Sigmoid colon (tissue), 7 donors: ENCODE measurements around the gene YIPF6. TPM values are rescaled to one million over a fixed set of nuclear protein-coding genes. Genes with fewer than 3 reads are reported as not detected.
"Not testable (repeated sequence)": the region's sequence is repeated elsewhere in the genome, so short reads cannot be mapped to it uniquely, and the experiment has no call there.

Experiments
- DNase-seq: peaks from one replicate; pipeline ENCODE4 v3.0.0-alpha.2; 2019
- H3K27ac ChIP-seq, 4 donors: fragments of 200-600 bp; sonication (generic); one replicate each; pipeline ENCODE4 v1.5.1; 2016 to 2019; ENCODE audit warnings: mild to moderate bottlenecking in 1 of 4
- H3K27me3 ChIP-seq, 3 donors: fragments of 200-600 bp; sonication (generic); one replicate each; pipeline ENCODE4 v1.5.1; 2019; ENCODE audit warnings: mild to moderate bottlenecking in 1 of 3
- H3K36me3 ChIP-seq, 4 donors: fragments of 200-600 bp; sonication (generic); one replicate each; pipeline ENCODE4 v1.5.1; 2016 to 2019
- H3K4me1 ChIP-seq, 4 donors: fragments of 200-600 bp; sonication (generic); one replicate each; pipeline ENCODE4 v1.5.1; 2017 to 2019
- H3K4me3 ChIP-seq, 4 donors: fragments of 200-600 bp; sonication (generic); one replicate each; pipeline ENCODE4 v1.5.1; 2017 to 2019; ENCODE audit warnings: mild to moderate bottlenecking in 2 of 4, moderate library complexity in 1 of 4
- H3K9me3 ChIP-seq, 4 donors: fragments of 200-600 bp in 3 of 4; sonication (generic) in 3 of 4; one replicate each; pipeline versions ENCODE4 v1.5.1 to v1.6.1; 2013 to 2019
- CTCF ChIP-seq, 4 experiments: fragments of 450-650 bp in 3 of 4; fragments of 200-600 bp in 1 of 4; IDR thresholded peaks; one replicate each; pipeline ENCODE4 v1.5.1; 2016 to 2019; ENCODE audit warnings: antibody characterized with exemption in 4 of 4, mild to moderate bottlenecking in 3 of 4, moderate library complexity in 2 of 4
- EP300 ChIP-seq, 4 donors: sonication (generic); formaldehyde crosslinking; IDR thresholded peaks; one replicate each; pipeline ENCODE4 v1.6.1; 2017; ENCODE audit warnings: antibody characterized with exemption in 4 of 4
- POLR2A ChIP-seq, 2 donors: fragments of 450-650 bp; IDR thresholded peaks; one replicate each; pipeline ENCODE4 v1.6.1; 2016; ENCODE audit warnings: antibody characterized with exemption in 2 of 2, mild to moderate bottlenecking in 2 of 2, moderate library complexity in 2 of 2
- POLR2AphosphoS5 ChIP-seq, 4 donors: sonication (generic); formaldehyde crosslinking; IDR thresholded peaks; one replicate each; pipeline ENCODE4 v1.6.1; 2017; ENCODE audit warnings: antibody characterized with exemption in 4 of 4
- WGBS, 2 donors: extraction: QIAGEN DNeasy Blood & Tissue Kit; methylation state at CpG; one replicate each; pipeline ENCODE4 v1.1.7; 2013; 5-methylcytosine and 5-hydroxymethylcytosine counted together
- intact Hi-C: fragments of 100-400 bp; cut with DNase I; formaldehyde crosslinking; loops from one replicate; pipeline ENCODE4 v1.15.1; 2023
- polyA plus RNA-seq, 3 donors: library from polyadenylated mRNA; stranded (reverse); fragments of 200-250 nt; gene quantifications; one replicate each; pipeline ENCODE4 v1.2.3, GENCODE V29; 2013
- total RNA-seq, 4 donors: library from RNA; depleted of rRNA; stranded (reverse); fragments of >200 nt; gene quantifications; one replicate each; pipeline ENCODE4 v1.1.0, GENCODE V29; 2016
- donor health status: healthy with polysubstance abuse.
- donor health status: Bipolar disorder and iron deficiency.
- donor health status: healthy.

The YIPF6 gene
- total and polyA plus RNA-seq, 7 donors: 7.2 to 36.1 (median 21.9) TPM

DNA sequence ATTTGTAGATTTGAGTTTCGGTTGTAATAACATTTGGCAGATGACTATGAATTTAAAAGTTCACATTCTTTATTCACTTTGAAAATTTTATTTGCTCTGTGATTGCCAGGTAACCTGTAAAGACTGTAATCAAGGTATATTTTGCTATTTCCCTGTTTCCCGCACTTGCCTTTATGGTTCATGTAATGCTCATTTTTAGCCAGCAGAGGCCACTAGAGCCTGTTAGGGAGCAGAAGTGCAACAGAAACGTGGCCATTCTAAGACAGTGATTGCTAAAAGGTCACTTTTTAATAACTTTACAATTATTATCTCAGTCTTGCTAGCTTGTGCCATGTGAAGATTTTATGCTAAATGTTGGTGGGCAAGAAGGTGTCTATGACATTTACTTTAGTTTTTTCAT, 12.4 kb downstream of the YIPF6 start:
- Histone ChIP-seq H3K36me3 (peaks cover 0 to 43% (median 4%) of the 10 kb centered on the region in 4 donors), H3K27me3 (no peaks in the 10 kb centered on the region), H3K4me3 (no peak overlapping the region), H3K27ac (no peak overlapping the region), H3K9me3 (no peaks in the 10 kb centered on the region), H3K4me1 (no peaks in the 10 kb centered on the region)
- no peak for DNase-seq
- no peak for TF ChIP-seq POLR2A (IDR thresholded peaks at IDR 0.05)
- no peak for TF ChIP-seq EP300 (IDR thresholded peaks at IDR 0.05)
- peak; percentile 32 to 57 (median 48) for TF ChIP-seq CTCF (IDR thresholded peaks at IDR 0.05)
- no peak for TF ChIP-seq POLR2AphosphoS5 (IDR thresholded peaks at IDR 0.05)
- WGBS, 2 donors: 16 to 33% methylated on average over 3 of the region's 3 CpGs
- intact Hi-C loops: loop anchor here (5.0 to 10.0 kb wide), 2 partner anchors 294 to 876 kb away; no protein-coding TSS in a partner anchor

- DNase-seq, intact Hi-C loops, H3K4me1 ChIP-seq, H3K4me3 ChIP-seq, H3K27me3 ChIP-seq, H3K27ac ChIP-seq, H3K9me3 ChIP-seq: not testable (repeated sequence)
- H3K36me3 ChIP-seq: peaks cover 0 to 61% (median 0%) of the 10 kb centered on the region in 4 donors
- 98 to 100% methylated on average over 2 of the region's 2 CpGs for WGBS, 2 donors
Measured at GRCh38 chrX:68524680-68525079, 25.8 kb downstream of the YIPF6 start.

DNA sequence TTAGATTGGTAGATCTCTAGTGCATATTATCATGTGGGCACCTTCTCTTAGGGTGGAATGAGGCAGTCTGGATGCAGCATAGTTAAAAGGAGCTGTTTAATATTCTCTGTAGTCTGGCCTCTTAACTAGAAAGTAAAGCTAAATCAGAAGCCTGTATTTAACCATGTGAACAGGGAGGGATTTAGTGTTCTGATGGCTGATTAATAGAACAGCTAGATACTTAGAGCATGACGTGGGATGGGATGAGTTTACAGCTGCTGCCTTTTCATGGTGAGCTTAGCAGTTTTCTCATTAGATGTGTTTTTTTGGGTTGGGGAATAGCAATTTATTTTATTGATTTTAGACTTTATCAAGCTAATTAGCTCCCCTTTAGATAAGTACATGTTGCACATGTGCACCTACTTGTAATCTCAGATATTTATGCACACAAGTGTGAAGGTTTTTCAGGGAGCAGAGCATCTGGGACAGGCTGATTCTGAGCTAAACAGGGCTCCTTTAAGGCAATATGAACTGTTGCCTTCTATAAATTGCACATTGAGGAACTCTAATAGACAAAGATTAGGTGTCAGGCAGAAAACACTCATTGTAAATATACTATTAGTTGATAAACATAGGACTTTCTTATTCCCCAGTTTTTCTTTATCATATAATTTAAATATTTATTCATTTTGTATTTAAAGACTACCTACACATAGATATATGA, 34.1 kb downstream of the YIPF6 start:
- Histone ChIP-seq H3K27ac (no peak overlapping the region), H3K36me3 (peaks cover 0 to 29% (median 2%) of the 10 kb centered on the region in 4 donors), H3K4me3 (no peak overlapping the region), H3K27me3 (no peaks in the 10 kb centered on the region), H3K4me1 (no peaks in the 10 kb centered on the region), H3K9me3 (no peaks in the 10 kb centered on the region)
- intact Hi-C loops: no loop called here
- WGBS, 2 donors: 89 to 94% methylated on average over 1 of the region's 1 CpG
- TF ChIP-seq EP300 (IDR thresholded peaks at IDR 0.05) (no peak), POLR2A (IDR thresholded peaks at IDR 0.05) (no peak), POLR2AphosphoS5 (IDR thresholded peaks at IDR 0.05) (no peak), CTCF (IDR thresholded peaks at IDR 0.05) (no peak)
- no peak for DNase-seq

- H3K27me3 ChIP-seq: no peaks in the 10 kb centered on the region
- H3K4me1 ChIP-seq: no peaks in the 10 kb centered on the region
- no peaks in the 10 kb centered on the region for H3K9me3 ChIP-seq
- DNase-seq: no peak
- intact Hi-C loops: no loop called here
- no peak overlapping the region for H3K27ac ChIP-seq
- no peak for TF ChIP-seq CTCF (IDR thresholded peaks at IDR 0.05)
- no peak for TF ChIP-seq EP300 (IDR thresholded peaks at IDR 0.05)
- no peak for TF ChIP-seq POLR2A (IDR thresholded peaks at IDR 0.05)
- no peak for TF ChIP-seq POLR2AphosphoS5 (IDR thresholded peaks at IDR 0.05)
- 91 to 95% methylated on average over 2 of the region's 2 CpGs for WGBS, 2 donors
- H3K4me3 ChIP-seq: no peak overlapping the region
- peaks cover 0 to 27% (median 2%) of the 10 kb centered on the region in 4 donors for H3K36me3 ChIP-seq
Measured at GRCh38 chrX:68533656-68534055, 34.8 kb downstream of the YIPF6 start.

GRCh38 chrX:68534691-68535090, 35.8 kb downstream of the YIPF6 start:
- H3K9me3 ChIP-seq: no peaks in the 10 kb centered on the region
- H3K27ac ChIP-seq: no peak overlapping the region
- no peak for DNase-seq
- 91 to 94% methylated on average over 4 of the region's 4 CpGs for WGBS, 2 donors
- peaks cover 0 to 19% (median 2%) of the 10 kb centered on the region in 4 donors for H3K36me3 ChIP-seq
- no peak for TF ChIP-seq CTCF (IDR thresholded peaks at IDR 0.05)
- no peak for TF ChIP-seq EP300 (IDR thresholded peaks at IDR 0.05)
- TF ChIP-seq POLR2A (IDR thresholded peaks at IDR 0.05): no peak
- no peak for TF ChIP-seq POLR2AphosphoS5 (IDR thresholded peaks at IDR 0.05)
- intact Hi-C loops: no loop called here
- no peaks in the 10 kb centered on the region for H3K27me3 ChIP-seq
- H3K4me3 ChIP-seq: no peak overlapping the region
- H3K4me1 ChIP-seq: no peaks in the 10 kb centered on the region
